Kidney tubule cell (primary cell): ENCODE results near the gene EZH1.
"Not testable (repeated sequence)": the region's sequence is repeated elsewhere in the genome, so short reads cannot be mapped to it uniquely, and the experiment has no call there.

Experiments used
- DNase-seq: peaks from one replicate; pipeline ENCODE4 v3.0.0-alpha.2; 2018; ENCODE audit warnings: low spot score

Gene EZH1

DNA sequence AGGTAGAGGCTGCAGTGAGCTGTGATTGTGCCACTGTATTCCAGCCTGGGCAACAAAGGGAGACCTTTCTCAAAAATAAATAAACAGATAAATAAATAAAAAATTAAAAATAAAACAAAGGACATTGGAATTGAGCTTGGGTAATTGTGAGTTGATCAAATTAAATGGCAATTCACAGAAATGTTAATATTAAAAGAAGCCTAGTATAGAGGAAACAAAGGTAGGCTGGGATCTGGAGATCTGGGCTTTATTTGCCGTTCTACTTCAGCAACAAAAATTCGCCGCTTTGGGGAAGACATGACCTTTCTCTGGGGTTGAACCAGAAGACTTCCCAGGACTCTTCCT lies 28.1 kb upstream of the EZH1 start:
- DNase-seq = no peak

DNA sequence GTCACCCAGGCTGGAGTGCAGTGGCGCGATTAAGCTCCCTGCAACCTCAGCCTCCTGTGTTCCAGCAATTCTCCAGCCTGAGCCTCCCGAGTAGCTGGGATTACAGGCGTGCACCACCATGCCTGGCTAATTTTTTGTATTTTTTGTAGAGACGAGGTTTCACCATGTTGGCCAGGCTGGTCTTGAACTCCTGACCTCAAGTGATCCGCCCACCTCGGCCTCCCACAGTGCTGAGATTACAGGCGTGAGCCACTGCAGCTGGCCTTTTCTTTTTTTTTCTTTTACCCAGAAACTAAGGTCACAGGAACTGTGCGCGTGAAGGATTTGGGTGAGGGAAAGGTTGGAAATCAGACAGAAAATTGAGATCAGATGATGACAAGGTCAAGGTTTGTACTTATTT lies 25.1 kb upstream of the EZH1 start:
- DNase-seq = not testable (repeated sequence)

DNA sequence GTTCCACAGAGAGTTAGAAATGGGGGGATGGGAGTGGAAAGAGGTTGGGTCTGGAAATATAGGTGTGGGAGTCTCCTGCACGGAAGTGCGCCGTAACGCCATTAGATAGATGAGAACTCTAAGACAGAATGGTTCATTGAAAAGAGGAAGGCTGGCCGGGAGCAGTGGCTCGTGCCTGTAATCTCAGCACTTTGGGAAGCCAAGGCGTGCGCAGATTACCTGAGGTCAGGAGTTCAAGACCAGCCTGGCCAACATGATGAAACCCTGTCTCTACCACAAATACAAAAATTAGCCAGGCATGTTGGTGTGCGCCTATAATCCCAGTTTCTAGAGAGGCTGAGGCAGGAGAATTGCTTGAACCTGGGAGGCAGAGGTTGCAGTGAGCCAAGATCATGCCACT lies 23.2 kb upstream of the EZH1 start:
- DNase-seq = not testable (repeated sequence)

DNA sequence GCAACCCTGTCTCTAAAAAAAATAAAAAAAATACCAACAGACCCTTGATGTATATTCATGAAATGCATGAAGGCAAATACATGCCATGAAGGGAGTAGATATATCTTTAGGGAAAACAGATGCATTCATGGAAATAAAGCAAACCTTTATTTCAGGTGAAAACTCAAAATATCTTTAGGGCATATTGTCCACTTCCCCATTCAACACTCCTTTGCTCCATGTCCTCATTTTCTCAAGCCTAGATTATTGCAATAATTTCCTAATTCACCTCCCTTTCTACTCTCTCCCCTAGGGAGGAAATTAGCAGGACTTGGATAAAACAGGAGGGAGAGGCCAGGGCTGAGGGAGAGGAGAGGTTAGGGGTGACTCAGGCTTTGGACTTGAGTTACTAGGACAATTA lies 22.7 kb upstream of the EZH1 start:
- no peak for DNase-seq

DNA sequence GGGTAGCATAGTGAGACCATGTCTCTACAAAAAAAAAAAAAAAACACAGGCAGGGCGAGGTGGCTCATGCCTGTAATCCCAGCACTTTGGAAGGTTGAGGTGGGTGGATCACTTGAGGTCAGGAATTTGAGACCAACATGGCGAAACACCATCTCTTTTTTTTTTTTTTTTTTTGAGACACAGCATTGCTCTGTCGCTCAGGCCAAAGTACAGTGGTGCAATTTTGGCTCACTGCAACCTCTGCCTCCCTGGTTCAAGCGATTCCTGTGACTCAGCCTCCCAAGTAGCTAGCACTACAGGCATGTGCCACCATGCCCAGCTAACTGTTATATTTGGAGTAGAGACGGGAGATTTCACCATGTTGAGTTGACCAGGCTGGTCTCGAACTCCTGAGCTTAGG lies 21.3 kb upstream of the EZH1 start:
- DNase-seq = no peak

DNA sequence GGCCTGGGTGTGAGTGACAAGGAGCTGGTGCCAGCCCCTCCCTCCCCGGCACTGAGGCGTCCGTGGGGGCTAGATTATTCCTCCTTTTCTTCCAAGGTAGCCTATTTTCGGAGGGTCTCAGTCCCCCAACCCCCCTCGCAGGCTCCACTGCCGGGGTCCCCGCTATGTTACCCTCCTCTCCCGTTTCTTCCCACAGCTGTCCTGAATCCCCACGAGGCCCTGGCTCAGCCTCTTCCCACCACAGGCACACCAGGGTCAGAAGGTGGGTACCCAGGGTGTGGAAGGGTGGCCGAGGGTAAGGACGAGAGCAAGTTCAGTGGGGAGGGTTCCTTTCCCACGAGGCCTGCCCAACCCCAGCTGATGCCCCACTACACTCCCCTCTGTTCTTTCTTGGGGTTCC lies 16.8 kb upstream of the EZH1 start:
- no peak for DNase-seq

DNA sequence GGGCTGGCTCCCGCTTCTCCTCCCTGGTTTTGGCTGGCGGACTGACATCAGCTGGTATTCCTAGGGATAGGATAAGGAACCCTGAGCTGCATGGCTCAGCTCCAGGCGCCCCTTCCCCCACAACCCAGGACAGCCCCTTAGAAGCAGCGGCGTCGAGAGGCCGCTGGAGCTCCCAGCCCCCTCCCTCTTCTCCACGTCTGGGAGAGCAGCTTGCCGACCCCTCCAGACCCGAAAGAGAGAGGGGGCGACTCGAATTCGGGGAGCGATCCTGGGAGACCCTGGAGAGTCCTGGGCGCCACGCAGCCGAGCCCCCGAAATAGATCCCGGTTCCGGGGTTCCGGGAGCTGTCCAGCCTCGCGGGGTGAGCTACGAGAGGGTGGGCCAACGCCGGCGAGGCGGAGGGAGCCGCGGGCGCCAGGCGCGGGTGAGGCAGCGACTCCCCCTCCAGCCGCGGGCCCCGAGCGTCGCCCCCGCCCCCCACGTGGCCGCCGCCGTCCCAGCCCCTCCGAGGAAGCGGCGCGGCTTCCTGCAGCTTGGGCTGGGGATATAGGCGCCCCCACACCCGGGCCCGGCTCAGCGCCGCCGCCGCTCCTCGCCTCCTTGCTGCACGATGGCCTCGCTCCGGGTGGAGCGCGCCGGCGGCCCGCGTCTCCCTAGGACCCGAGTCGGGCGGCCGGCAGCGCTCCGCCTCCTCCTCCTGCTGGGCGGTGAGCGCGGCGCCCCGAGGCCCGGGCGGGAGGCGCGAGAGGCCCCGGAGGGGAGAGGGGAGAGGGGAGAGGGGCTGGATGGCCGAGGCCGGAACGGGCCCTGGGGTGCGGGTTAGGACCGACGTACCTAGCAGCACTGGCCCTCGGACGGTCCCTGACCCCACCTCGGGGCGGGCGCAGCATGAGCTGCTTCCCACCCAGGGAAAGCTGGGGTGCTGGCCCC lies 16.1 kb upstream of the EZH1 start, which contains the start of gene RAMP2:
TSS of gene RAMP2 (plus strand) at position 576 of the 930 bp plus-strand sequence. CDS start at position 611, 35 bp downstream.
- DNase-seq = no peak

DNA sequence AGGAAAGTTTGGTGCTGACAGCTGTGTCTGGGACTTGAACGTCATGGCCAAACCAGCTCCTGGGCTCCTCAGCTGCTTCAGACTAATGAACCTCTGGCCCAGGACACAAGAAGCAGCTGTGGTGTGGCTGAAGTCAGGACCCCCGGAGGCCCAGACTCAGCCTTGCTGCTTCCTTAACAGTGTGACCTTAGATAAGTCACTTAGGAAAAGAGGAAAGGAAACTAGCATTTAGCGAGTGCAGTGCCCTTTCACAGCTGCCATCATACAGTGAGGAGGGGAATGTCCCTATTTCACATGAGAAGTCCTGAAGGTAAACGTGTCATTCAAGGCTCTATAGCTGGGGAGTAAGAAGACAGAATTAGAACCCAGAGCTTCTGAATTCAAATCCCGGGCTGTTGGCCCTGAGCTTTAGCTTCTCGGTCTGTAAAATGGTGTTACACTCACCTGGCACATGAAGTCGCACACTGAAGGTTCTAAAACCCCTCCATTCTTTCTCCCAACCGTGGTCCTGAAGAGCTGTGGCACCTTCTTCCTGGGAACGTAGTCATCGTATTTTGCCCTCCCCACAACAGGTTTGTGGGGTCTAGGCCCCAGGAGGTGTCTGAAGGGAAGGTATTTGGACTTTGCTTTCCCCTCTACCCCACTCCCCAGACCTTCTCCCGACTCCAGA lies 15.3 kb upstream of the EZH1 start:
- no peak for DNase-seq

DNA sequence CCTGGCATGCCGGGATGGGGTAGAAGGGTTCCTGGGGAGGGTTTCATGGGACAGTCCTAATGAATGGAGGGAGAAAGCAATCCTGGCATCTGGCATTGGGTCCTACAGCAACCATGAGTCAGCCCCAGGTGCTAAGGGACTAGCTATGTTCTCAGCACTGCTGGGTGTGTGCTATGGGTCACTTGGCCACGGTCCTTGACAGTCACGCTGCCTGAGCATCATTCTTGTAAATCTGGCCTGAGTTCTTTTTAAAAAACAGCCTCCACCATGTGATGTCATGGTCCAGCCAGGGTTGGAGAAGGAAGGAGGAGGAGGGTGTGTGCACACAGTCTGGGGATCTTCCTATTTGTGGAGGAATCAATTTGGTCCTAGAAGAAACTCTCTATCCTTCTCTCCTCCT lies 9.9 kb upstream of the EZH1 start:
- peak; percentile 90 for DNase-seq

DNA sequence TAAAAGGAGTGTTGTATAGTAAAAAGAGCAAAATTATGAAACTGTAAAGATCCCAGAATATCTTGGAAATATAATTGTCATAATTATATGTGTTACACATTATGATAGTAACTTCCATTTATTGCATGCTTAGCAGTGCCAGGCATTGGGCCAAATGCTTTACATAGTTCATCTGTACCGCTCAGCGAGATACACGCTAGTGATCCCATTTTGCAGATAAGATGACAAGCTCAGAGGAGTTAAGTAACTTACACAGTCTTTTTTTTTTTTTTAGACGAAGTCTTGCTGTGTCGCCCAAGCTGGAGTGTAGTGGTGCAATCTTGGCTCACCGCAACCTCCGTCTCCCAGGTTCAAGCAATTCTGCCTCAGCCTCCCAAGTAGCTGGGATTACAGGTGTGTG lies 6.8 kb upstream of the EZH1 start:
- DNase-seq = no peak

DNA sequence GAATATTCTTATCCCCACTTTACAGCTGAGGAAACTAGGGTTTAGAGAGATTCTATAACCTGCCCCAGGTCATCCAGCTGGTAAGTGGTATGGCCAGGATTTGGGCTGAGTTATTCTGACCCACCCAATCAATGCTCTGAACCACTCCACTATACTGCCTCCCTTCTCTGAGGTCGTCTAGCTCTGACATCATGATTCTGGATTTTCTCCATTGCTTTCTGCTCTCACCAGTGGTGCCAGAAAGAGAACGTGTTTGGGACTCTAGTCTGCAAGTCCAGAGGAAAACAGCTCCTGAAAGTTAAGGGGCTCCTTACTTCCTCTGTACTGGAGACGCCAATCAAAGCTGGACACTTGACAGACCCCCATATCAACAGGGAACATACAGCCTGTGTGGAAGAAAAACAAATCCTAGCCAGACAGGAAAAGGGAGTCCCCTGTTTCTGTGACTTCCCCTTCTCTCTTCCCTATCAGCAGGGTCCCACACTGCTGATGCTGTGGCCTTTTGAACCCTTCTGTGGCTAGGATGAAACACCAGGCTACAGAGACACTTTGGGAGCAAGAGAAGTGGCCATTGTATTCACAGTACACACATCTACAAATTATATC lies 6.0 kb upstream of the EZH1 start:
- no peak for DNase-seq

DNA sequence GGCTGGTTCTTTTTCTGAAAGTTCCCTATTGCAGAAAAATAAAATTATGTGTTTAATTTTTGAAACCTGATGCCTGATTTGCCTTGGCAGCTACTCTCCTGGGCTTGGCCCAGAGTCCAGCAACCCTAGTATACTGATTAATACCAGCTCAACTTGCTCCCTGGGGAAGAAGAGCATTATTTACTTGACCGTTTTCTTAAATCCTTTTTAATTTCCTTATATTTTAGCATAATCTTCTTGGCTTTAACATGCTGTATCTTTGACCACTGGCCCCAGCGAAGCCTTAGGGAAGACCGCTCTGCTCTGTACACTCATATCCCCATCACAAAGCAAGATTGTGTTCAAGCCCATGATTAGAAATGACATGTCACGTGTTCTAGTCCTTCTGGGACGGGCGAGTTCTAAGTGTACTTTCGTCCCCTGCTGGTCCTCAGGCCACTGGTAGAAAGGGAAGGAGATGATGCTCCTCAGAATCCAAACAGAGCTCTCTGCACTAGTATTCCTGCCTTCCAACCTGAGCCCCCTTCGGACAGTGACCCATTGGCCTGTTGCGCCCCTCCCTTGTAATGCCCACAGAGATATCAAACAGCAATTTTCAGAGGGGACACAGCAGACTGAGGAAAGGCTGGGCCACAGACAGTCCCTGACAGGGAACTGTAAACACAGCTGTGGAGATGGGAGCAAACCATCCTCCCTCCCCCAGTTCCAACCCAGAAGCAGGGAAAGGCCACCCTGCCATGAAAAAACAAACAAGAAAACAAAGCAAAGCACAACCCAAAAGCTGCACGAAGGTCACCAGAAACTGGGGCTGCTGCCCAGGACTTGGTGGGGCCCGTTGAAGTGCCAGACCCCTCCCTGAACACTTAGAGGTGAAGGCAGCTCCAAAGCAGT lies 4.3 kb upstream of the EZH1 start:
- no peak for DNase-seq

DNA sequence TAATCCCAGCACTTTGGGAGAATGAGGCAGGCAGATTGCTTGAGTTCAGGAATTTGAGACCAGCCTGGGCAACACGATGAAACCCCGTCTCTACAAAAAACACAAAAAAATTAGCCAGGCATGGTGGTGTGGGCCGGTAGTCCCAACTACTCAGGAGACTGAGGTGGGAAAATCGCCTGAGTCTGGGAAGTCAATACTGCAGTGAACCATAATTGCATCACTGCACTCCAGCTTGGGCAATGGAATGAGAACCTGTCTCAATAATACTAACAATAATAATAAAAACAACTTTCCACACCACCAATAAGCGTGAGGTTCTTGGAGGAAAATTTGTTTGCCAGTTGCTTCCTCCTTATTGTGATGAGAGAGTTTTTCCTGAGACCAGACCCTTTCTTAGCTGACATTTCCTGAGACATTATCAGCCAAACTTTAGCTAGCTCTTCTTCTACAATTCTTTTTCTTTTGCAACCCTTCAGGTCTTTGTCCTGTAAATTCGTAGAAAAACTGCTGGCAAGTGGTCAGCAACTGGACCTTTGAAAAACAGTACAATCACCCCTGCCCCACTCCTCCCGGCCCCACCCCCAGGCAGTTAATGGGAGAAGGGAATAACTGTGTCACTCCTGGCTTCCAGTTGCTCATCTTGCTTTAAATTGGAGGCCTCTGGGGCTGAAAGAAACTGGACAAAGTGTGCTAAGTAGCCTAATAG lies 3.5 kb upstream of the EZH1 start:
- no peak for DNase-seq

DNA sequence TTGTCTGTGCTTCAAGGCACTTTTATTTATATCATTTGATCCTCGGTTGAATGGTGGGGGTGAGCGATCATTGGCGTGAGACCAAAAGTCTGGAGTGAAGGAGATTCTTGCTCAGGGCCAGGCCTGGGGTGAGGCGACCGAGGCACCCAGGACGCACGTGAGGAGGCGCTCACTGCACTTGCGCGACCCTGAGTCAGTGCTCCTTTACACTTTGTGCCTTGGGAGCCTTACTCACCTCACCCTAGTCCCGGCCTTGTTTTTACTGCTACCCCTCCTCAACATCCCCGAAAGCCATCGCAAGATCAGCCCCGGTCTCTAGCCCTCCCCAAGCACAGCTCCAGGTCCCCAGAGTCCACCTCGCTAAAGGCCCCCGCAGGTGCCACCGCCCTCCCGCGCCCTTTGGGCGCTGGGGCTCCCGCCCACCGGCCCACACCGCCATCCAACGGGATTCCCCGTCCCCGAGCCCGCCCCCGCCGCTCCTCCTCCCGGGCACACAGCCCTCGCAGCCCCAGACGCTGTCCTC lies 496 bp downstream of the EZH1 start:
- peak; percentile 79 for DNase-seq

DNA sequence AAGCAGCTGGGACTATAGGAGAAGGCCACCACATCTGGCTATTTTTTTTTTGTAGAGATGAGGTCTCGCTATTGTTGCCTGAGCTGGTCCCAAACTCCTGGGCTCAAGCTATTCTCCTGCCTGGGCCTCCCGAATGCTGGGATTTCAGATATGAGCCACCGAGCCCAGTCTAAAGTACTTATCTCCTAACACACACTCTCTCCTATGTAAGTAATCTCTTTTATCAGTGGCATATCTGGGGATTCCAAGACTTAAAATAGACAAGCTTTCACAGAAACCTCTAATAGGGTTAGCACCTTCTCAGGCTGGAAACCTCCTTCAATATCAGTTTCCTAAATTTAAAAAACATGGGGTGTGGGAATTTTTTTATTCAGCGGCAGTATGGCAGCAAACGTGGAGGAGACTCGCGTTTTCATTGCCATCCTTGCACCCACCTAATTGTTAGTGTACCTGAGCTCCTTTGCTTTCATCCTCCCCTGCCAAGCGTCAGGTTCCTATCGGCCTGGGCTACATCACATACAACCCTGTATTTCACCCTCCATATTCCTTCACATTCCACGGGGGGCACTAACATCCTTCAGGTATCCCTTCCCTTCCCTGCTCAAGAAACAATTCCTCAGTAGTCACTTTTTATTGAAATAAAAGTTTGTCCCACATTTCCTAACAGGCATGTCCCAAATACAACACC lies 1.1 kb downstream of the EZH1 start:
- DNase-seq = no peak

DNA sequence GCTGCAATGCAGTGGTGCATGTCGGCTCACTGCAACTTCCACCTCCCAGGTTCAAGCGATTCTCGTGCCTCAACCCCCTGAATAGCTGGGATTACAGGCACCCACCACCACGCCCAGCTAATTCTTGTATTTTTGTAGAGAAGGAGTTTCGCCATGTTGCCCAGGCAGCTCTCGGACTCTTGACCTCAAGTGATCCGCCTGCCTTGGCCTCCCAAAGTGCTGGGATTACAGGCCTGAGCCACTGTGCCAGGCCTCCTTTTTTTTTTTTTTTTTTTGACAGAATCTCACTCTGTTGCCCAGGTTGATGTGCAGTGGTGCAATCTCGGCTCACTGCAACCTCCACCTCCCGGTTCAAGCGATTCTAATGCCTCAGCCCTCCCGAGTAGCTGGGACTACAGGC lies 1.9 kb downstream of the EZH1 start:
- peak; percentile 9 for DNase-seq

DNA sequence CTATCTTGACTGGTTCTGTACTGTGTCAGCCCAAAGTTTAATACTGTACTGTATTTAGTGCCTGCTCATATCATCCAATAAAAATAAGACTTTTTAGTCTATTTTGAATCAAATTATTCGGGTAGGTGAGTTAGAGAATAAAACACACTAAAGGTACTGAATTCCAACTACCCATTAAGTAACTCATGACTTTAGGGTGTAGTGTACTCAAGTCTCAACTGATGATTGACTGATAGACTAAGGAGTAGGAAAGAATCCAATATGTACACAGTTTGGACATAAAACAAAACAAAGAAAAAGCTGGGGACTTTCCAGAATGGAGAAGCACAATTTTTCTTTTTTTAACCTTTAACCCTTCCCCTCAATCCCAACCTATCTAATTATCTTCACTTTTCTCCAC lies 4.1 kb downstream of the EZH1 start:
- no peak for DNase-seq

DNA sequence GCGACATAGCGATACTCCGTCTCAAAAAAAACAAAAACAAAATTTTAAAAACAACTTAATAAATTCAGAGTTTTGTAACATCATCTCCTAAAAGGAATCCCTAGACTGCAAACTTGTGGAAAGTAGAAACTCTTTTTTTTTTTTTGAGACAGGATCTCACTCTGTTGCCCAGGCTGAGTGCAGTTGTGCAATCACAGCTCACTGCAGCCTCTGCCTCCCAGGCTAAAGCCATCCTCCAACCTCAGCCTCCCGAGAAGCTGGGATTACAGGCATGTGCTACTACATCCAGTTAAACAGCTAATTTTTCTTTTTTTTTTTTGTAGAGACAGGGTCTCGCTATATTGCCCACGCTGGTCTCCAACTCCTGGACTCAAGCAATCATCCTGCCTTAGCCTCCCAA lies 19.7 kb downstream of the EZH1 start:
- no peak for DNase-seq

DNA sequence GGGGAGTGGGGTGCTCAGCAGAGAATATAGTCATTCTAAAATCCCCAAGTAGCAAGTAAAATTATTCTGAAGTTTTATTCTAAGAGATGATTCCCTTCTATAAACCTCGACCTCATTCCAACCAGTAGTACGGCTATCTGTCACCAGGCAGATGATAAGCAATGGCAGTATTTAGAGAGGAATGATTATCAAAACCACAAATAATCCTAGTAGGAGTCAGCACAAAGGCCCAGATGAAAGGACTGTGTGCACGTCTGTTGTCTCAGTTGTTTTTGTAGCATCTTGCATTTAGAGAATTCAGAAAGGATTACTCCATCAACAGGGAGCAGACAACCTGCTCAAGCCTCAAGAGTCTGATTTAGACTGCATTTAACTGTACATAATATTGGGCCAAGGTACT lies 21.2 kb downstream of the EZH1 start:
- DNase-seq = no peak

DNA sequence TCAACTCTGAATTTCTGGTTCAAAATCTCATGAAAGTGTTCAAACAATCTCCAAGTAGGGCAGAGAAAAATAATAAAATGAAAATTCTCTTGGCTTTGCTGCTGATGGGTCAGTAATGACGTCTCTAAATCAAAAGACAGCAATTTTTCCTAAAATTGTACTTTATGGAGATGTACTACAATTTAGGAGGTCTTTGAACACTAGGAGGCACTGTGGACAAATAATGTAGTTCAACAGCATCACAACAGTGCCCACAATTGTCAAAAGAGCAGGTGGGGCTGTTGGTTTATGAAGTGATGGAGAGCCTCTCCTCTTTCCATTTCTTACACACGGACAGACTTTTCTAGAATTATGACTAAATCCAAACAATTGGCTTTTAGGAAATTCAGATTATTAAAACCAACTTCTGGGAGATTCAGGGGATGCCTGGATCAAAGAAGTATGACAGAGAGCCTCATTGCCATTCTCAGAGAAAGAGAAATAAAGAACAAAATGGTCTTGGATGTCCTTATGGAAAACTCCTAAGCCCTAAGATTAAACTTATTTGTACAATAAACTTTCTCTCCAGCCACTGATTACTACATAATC lies 23.8 kb downstream of the EZH1 start:
- DNase-seq = peak; percentile 68
